GM18526 (cell line): ENCODE measurements around the gene SFMBT1.

ENCODE experiments used
- POLR2A ChIP-seq: IDR thresholded peaks from 3 replicates; pipeline ENCODE4 v1.6.1; 2011; ENCODE audit not compliant: insufficient read length; ENCODE audit errors: extremely low read depth

Gene SFMBT1

DNA sequence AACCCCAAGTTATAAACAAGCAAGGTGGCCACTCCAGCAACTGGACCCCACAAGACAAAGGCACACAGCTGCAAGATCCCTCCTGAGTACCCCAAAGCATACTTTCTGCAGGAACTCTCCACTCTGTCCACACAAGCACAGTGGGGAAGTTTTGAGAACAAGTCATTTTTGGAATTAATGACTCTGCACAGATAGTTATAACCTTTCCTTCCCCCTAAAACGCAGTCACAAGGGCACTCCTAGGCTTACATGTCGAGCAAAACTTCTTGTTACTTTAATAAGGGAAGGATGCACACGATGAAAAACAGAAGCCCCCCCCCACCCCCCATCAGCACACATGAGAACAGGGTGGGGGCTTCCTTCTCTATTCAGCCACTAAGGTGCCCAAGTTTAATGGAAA is 149.7 kb downstream of the SFMBT1 start:
- no peak for TF ChIP-seq POLR2A

DNA sequence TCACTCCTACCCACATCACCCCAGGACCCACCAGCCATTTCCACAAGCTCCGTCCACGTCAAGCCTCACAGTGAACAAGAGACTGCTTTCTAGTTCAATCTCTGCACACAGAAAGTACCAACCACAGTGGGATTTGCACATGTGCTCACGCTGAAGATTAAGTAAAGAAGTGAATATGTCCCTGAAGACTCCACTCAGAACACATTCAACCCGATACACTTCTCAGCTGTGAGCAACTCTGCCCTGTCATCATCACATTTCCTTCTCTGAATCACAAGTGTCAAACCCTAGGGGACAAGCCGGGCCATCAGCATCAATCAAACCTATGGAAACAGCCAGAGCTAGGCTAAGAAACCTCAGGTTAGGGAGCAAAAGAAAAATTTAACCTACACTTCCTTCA is 150.5 kb downstream of the SFMBT1 start:
- no peak for TF ChIP-seq POLR2A

DNA sequence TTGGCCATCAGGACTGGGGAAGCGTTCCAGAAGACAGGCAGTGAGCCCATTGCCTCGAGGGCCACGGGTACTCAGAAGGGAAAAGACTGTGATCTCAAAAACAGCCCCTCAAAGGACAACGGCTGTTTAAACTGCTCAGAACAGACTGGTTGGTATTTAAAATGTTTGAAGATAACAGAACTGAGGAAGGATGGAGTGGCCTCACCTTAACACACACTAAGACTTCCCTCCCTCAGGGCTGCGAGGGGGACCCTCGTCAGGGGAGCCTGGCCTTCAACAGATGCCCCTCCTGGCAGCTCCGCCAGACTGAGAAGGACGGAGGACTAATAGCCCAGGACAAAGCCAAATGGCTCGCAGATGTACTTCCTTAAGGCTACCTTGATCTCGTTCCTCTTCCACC is 151.1 kb downstream of the SFMBT1 start:
- TF ChIP-seq POLR2A = no peak

DNA sequence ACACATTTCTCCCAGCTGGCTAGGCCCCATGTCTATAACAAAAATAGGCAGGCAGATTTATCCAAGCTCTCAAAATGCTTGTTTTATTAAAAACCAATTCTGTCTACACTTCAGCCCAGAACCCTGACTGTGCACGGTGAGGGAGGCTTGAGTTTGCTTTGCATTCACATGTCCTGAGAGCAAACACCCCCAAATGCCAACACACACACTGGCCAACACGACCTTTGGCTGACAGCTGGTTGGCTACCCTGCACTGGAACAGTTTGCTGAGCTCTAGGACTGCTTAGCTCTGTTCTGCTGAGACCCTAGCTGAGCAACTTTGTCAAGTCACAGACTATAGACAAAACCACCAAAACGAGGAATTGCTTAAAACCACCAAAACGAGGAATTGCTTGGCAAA is 152.2 kb downstream of the SFMBT1 start:
- no peak for TF ChIP-seq POLR2A

DNA sequence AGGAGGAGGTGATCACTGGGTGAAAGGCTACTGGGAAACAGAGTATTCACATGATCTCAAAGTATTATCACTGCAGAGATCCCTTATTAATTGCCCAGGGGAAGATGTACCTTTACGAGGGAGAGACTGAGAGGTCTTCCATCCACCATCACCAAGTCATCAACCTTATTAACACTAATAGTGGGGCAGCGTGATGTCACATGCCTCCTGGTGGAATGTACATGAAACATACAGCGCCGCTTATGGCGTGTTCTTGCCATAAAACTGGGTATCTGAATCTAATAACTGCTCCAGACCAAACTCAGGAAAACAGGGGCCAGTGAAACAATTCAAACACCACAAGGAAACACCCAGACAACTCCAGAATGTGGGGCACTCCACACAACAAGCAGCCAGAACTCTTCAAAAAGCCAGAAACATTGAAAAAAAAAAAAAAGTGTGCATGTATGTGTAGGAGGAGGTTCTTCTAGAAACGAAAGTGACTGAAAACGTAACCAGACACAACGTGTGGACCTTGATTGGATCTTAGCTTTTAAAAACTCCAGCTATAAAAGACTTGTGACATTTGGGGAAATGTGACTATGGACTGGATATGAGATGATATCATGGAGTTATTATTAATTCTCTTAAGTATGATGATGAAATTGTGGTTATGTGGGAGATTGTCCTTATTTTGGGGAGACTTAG is 153.1 kb downstream of the SFMBT1 start:
- no peak for TF ChIP-seq POLR2A

DNA sequence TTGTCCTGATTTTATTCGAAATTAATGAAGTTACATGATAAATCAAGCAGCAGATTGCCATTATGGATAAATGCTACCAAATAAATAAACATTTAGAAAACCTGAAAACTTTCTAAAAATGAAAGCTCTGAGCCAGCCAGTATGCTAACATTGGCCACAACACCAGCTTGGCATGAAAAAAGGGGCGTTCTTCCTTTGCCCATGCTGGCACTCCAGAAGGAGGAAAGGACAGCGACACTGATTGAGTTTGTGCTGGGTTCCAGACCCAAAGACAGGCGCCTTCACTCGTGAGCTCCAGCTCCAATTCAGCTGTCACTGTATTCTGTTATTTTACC is 153.6 kb downstream of the SFMBT1 start:
- no peak for TF ChIP-seq POLR2A

DNA sequence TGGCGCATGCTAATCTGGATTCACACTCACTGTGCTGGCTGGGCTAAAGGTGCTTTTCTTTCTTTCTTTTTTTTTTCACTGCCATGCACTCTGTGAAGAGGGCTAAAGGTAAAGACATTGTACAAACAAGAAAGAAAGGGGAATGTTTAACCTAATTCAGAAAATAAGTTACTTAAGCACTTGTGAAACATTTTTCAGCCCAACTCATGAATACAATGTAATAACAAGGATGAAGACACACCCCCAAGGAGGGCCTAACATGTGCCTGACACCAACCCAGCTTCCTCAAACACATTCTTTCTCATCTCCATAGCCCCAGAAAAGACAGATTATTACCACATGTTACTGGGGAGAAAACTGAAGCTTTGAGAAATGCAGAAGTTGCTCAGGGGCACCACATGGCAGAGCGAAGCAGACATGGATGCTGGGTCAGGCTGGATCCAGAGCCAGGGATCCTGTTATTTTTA is 154.2 kb downstream of the SFMBT1 start:
- no peak for TF ChIP-seq POLR2A

DNA sequence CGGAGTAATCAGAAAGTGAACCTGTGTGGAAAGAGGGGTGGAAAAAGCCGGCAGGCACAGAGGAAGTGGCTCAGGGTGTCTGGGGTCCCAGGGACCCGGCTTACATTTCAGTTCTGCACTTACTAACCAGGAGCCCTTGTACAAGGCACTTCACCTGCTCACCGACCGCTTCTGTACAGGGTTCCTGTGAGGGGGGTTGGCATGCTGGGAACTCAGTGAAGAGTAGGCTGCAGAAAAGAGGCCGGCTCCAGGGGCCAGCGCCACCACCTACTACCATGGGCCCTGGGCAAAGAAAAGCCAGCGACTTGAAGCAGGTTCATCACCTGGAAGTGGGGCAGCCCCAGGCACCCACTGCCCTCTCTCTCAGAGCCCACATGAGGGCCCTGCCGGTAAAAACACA is 154.7 kb downstream of the SFMBT1 start:
- no peak for TF ChIP-seq POLR2A

DNA sequence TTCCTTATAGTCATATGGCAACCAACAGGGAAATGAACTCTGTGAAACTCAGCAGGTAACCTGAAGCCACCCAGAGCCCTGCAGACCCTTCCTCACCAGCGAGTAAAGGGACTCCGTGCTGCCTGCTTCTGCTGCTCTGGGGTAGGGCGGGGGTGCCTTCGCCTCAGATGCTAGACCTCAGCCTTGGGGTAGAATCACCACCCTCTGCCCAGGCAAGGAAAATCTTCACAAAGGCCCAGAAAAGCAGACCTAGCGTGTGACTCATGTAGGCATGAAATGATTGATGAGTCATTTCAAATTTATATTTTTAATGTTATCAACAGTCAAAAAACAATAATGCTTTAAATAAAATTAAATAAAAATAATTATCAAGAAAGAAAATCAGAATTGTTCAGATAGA is 155.1 kb downstream of the SFMBT1 start:
- no peak for TF ChIP-seq POLR2A

DNA sequence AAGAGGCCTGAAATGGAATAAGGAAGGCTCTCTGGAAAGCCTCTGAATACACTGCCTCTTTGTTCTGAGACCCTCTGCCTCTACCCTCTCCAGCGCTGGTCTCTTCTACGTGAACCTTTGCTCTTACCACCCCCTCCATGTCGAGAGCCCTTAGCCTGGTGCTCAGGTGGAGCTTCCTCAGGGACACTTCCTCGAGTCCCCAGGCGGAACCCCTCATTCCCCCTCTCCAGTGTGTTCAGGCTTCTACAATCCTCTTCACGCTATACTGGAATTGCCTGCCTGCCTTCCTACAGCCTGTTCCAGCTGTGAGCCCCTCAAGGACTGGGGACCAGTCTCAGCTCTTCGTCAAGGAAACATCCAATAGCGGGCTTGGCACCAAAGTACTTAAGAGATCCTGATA is 156.0 kb downstream of the SFMBT1 start:
- TF ChIP-seq POLR2A = no peak

DNA sequence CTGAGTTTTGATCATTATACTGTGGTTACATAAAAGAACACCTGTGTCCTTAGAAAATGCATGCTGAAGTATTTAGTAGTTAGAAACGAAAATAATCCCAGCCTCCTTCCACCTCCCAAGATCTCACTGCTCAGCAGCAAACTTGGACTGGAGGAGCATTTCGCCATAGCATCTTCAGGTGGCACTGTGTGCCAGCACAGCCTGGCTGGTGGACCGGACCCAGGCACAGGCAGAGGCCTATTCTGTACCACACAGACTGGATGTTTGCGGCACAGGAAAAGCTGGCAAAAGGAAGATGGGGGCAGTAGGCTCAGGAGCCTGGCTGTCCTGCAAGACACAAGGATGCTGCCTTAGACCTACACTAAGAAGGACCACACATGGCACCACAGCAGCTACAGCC is 158.7 kb downstream of the SFMBT1 start:
- no peak for TF ChIP-seq POLR2A

DNA sequence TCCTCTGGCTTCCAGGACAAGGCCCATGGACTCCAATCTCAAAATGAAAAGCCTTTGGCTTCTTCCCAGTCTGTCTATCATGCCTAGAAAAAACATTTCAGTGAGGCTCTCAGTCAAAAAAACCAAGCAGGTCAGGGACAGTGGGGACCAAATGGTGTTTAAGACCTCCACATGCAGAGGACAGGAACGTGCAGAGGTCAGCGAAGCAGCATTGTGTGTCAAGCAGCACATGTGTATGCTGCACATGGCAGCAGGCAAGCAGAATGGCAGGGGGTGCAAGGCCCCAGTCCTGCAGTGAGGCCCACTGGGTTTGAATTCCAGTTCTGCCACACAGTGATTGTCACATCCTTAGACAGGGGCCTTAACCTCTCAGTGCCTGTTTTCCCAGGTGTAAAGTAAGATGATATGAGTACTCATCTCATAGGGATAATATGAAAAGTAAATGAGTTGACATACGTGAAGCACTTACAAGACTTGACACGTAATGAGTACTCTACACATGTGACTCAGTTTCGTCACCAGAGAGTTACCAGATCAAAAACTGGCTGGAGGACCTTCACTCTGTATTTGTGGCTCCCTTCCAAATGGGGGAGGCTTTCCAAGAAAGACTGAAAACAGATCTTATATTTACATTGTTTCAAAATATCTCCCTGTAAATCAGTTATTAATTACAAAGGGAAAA is 159.7 kb downstream of the SFMBT1 start:
- TF ChIP-seq POLR2A = no peak

DNA sequence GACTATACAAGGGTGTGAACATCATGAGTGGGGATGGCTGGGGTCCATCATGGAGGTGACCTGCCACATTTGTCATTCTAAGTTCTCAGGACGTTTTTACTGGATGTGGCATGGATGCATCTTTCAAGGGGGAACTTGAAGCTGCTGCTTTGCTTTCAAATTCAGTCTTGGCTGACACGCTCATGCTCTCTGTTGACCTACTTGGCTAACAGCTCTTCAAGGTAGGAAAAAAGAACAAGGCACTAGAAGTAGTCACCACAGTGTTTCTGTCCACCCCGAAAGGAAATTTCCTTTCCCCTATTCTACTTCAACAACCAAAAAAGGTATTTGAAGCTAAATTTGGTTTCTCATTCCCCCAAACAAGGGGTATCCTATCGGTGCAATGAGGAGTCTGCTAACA is 163.5 kb downstream of the SFMBT1 start:
- no peak for TF ChIP-seq POLR2A

DNA sequence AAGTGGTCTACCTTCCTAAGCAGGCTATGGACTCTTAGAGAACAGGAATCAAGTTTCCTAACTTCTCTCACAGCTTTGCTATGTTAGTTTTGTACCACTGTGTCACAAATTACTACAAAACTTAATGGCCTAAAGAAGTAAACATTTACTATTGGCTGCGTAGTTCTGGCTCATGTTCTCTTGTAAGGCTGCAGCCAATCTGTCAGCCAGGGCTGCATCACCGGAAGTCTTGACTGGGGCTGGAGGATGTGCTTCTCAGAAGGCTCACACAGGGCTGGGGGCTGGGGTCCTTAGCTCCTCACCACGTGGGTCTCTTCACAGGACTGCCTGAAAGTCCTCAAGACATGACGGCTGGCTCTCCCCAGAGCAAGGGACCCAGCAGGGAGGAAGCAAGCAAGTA is 164.0 kb downstream of the SFMBT1 start:
- no peak for TF ChIP-seq POLR2A

DNA sequence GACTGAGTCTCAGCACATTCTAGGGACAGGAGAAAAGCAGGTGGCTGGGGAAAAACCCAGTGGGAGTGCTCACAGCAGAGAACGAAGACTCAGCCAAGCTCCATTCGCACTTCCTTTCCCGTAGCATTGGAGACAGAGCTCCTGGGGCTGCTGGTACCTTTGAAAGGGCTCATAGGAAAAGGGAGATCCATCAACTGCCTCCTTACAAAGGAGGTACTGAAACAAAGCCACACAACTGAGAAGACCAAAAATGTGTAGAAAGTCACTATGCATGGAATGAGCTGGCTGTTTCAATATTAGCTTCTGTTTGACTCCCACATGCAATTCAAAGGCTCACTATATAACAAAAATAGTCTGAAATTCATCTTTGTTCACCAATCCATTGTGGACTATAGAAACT is 165.4 kb downstream of the SFMBT1 start:
- TF ChIP-seq POLR2A = no peak

DNA sequence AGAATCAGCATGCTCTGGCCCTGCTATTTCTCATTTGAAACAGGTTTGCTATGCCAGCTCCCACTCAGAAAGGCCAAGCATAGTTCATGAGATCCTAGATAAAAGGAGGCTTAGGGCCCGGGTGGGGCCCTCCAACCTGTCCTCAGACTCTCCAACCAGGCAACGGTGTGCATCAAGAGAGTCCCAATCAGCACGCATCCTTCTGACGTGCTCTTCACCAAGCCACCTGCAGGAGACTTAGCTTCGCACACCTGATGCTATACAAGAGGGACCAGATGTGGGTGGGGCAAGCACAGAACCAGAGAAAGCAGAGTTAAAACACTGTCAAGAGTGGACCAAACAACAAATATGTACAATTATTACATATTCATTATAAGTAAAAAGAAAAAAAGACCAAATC is 165.8 kb downstream of the SFMBT1 start:
- no peak for TF ChIP-seq POLR2A

DNA sequence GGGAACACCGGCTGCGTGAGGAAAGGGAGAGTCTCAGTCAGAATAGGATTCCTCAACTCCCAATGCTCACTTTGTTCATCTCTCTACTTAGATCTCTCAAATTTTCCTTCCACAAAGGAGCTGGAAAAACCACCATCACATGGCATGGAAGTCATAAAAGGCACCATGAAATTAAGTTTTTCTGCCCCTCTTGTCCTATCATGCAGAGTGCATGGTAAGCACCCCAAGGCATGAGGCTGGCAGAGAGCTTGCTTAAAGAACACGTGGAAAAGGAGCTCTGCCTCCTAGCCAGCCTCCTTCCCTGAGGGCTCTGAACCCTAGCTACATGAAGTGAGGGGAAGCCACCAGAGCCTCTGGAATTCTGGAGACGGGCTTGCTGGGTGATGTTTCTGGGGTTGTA is 166.3 kb downstream of the SFMBT1 start:
- TF ChIP-seq POLR2A = no peak
